Uterus (tissue), 2 donors: ENCODE data around the gene MST1R.

Experiments
- CTCF ChIP-seq, 4 experiments: fragments of 200-600 bp in 2 of 4; fragments of 450-650 bp in 2 of 4; sonication (generic) in 2 of 4; IDR thresholded peaks; one replicate each; pipeline ENCODE4 v1.5.1; 2016 to 2019; ENCODE audit warnings: antibody characterized with exemption in 4 of 4, mild to moderate bottlenecking in 2 of 4, moderate library complexity in 1 of 4
- POLR2A ChIP-seq, 2 donors: fragments of 450-650 bp; IDR thresholded peaks; one replicate each; pipeline ENCODE4 v1.6.1; 2016; ENCODE audit warnings: antibody characterized with exemption in 2 of 2, mild to moderate bottlenecking in 1 of 2, moderate library complexity in 1 of 2

DNA sequence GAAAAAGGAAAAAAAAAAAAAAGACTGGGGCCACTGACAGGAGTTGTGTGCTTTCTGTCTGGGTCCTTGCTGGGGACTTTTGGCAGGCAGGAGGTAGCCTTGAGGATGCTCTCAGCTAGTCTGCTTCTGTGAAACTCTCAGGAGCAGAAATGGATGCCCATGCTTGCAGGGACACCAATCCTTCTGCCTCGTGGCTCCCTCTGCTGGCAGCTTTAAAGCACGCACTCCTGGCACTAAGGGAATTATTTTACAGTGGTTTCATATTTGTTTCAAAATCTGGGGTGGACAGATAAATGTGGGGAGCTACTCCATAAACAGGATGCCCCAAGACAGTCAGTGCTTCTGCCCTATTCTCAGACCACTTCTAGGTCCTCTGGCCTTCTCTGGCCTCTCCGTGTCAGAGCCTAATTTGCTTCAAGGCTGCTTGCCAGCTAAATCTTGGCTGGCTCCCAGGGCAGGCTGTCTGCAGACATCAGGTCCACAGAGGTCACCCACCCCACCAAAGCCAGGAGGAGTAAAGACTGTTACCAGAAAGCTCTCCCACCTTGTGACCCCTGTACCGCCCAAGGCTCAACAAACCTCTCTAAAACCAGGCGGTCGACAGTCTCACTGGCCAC, 64.4 kb downstream of the MST1R start:
- TF ChIP-seq CTCF (IDR thresholded peaks at IDR 0.05) (peak; percentile 85 to 96 (median 92)), POLR2A (IDR thresholded peaks at IDR 0.05) (no peak)
